ENCODE results near the gene LRRK1. TPM values are rescaled to one million over a fixed set of nuclear protein-coding genes. Genes with fewer than 3 reads are reported as not detected.

Gene LRRK1
- total RNA-seq, 1 donor from 2014 or later, result not detected

- no peaks in the 10 kb centered on the region for H3K79me2 ChIP-seq (ENCODE audit: low read depth)
- no peak overlapping the region for H2AFZ ChIP-seq (replicated peaks)
- H3K4me3 ChIP-seq, result no peak overlapping the region
- no peaks in the 10 kb centered on the region for H3K27me3 ChIP-seq
- DNase-seq (ENCODE audit: low spot score), result no peak
- Mint-ChIP-seq H3K4me1 (peaks cover 30% of the 10 kb centered on the region), H3K27ac (peak overlapping the region; percentile 39), H3K4me3 (no peak overlapping the region), H3K27me3 (ENCODE audit: insufficient read depth, low read depth) (no peaks in the 10 kb centered on the region), H3K36me3 (no peaks in the 10 kb centered on the region), H3K9me3 (peaks cover 4% of the 10 kb centered on the region)
- H3K27ac ChIP-seq, result no peak overlapping the region
- peaks cover 2% of the 10 kb centered on the region for H3K4me1 ChIP-seq
- no peaks in the 10 kb centered on the region for H3K9me3 ChIP-seq (ENCODE audit: low read depth)
- TF ChIP-seq CTCF (IDR thresholded peaks at IDR 0.05), result no peak
- no peak for TF ChIP-seq EZH2phosphoT487 (IDR thresholded peaks at IDR 0.05)
- TF ChIP-seq EZH2 (IDR thresholded peaks at IDR 0.05), result no peak
- no peaks in the 10 kb centered on the region for H3K36me3 ChIP-seq
- H4K20me1 ChIP-seq (ENCODE audit: low read depth), result no peaks in the 10 kb centered on the region
- no peak overlapping the region for H3K9ac ChIP-seq
- H3F3A ChIP-seq (ENCODE audit: low read depth), result no peaks in the 10 kb centered on the region
- H3K4me2 ChIP-seq, result no peak overlapping the region
Observed at GRCh38 chr15:101024706-101025500, 105.7 kb downstream of the LRRK1 start.

DNA sequence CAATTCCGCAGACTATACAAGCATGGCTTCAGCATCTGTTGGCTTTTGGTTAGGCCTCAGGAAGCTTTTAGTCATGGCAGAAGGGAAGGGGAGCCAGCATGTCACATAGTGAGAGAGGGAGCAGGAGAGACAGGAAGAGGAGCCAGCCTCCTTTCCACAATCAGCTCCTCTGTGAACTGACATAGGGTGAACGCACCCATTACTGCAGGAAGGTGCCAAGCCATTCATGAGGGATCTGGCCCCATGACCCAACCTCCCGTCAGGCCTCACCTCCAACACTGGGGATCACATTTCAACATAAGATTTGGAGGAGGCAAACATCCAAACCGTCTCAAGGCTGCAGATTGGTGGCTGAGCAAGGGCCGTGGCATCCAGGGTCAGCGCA is 106.3 kb downstream of the LRRK1 start:
- no peak for TF ChIP-seq CTCF (IDR thresholded peaks at IDR 0.05)
- Mint-ChIP-seq H3K9me3 (peaks cover 6% of the 10 kb centered on the region), H3K4me1 (peaks cover 27% of the 10 kb centered on the region), H3K4me3 (no peak overlapping the region), H3K27ac (no peak overlapping the region), H3K27me3 (ENCODE audit: insufficient read depth, low read depth) (peaks cover 2% of the 10 kb centered on the region), H3K36me3 (no peaks in the 10 kb centered on the region)
- Histone ChIP-seq H3K4me3 (no peak overlapping the region), H2AFZ (replicated peaks) (no peak overlapping the region), H3K27me3 (no peaks in the 10 kb centered on the region), H3F3A (ENCODE audit: low read depth) (no peaks in the 10 kb centered on the region), H3K36me3 (no peaks in the 10 kb centered on the region), H3K9ac (no peak overlapping the region), H4K20me1 (ENCODE audit: low read depth) (no peaks in the 10 kb centered on the region), H3K27ac (no peak overlapping the region), H3K9me3 (ENCODE audit: low read depth) (no peaks in the 10 kb centered on the region), H3K4me1 (no peaks in the 10 kb centered on the region), H3K4me2 (no peak overlapping the region), H3K79me2 (ENCODE audit: low read depth) (no peaks in the 10 kb centered on the region)
- DNase-seq (ENCODE audit: low spot score), result no peak

DNA sequence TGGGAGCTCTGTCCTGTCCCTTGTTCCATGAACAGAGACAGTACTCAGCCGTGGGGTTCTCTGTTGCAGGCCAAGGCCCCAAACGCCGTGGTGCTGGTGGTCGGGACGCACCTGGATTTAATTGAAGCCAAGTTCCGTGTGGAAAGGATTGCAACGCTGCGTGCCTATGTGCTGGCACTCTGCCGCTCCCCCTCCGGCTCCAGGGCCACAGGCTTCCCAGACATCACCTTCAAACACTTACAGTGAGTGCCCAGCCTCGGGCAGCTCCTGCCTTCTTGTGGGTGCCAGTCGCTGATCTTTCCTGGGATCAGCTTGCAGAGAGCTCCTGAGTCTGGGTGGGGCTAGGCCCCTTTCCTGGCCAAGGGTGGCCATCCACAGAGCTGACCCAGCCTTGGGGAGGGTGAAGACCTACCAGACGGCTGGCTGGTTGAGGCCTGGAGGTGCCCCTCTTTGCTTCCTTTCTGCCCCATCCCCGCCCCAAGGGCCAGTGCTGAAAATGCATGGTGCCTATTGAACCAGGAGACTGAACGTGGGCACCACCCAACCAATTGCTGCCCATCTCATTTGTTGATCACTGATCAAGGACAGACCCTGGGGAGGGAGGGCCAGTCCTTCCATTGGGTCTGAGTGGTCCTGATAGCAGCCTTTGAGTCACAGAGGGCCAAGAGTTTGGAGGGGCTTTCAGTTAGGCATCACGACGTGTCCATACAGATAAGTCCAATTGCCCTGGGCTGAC is 106.9 kb downstream of the LRRK1 start:
- peaks cover 8% of the 10 kb centered on the region for H3K9me3 Mint-ChIP-seq
- H3K27me3 Mint-ChIP-seq (ENCODE audit: insufficient read depth, low read depth), result peaks cover 2% of the 10 kb centered on the region
- Histone ChIP-seq H3K27ac (no peak overlapping the region), H3K9ac (no peak overlapping the region), H3K4me2 (no peak overlapping the region), H4K20me1 (ENCODE audit: low read depth) (no peaks in the 10 kb centered on the region), H3K4me1 (no peaks in the 10 kb centered on the region), H3K27me3 (no peaks in the 10 kb centered on the region), H3F3A (ENCODE audit: low read depth) (no peaks in the 10 kb centered on the region), H3K4me3 (no peak overlapping the region), H3K9me3 (ENCODE audit: low read depth) (no peaks in the 10 kb centered on the region), H3K79me2 (ENCODE audit: low read depth) (no peaks in the 10 kb centered on the region), H2AFZ (replicated peaks) (no peak overlapping the region), H3K36me3 (no peaks in the 10 kb centered on the region)
- peaks cover 22% of the 10 kb centered on the region for H3K4me1 Mint-ChIP-seq
- no peaks in the 10 kb centered on the region for H3K36me3 Mint-ChIP-seq
- no peak for TF ChIP-seq EZH2phosphoT487 (IDR thresholded peaks at IDR 0.05)
- TF ChIP-seq EZH2 (IDR thresholded peaks at IDR 0.05), result no peak
- no peak for TF ChIP-seq CTCF (IDR thresholded peaks at IDR 0.05)
- H3K4me3 Mint-ChIP-seq, result no peak overlapping the region
- DNase-seq (ENCODE audit: low spot score), result no peak
- H3K27ac Mint-ChIP-seq, result no peak overlapping the region

All from neural progenitor cell (in vitro differentiated cells).